Measurements from ENCODE around the gene TSPAN31. TPM values are rescaled to one million over a fixed set of nuclear protein-coding genes. Genes with fewer than 3 reads are reported as not detected.

Gene TSPAN31
- total RNA-seq, 1 donor from 2014 or later, result 109 TPM

- H3K36me3 ChIP-seq (ENCODE audit: control insufficient read depth, insufficient read depth, low read length), result no peaks in the 10 kb centered on the region
- FAIRE-seq, result no peak
- H3K4me3 ChIP-seq (ENCODE audit: low read depth, low read length), result no peak overlapping the region
Observed at GRCh38 chr12:57733928-57734327, 10.9 kb upstream of the TSPAN31 start.

DNA sequence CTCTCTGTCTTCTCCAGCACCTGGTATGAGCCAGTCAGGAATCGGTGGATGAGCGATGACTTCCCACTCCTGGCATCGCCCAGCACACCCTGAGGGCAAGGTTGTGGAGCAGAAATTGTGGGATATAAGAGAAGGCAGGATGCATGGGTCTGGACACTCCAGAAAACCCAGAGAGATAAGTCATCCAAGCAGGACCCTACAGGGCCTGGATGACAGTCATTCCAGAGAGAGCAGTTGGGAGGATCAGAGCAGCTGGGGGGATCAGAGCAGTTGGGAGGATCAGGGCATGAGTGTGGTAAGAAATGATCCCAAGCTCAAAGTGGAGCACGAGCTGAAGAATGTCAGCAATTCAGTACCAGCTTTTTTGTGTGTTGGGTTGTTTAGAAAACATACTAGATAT is 10.2 kb upstream of the TSPAN31 start:
- Histone ChIP-seq H3K36me3 (ENCODE audit: control insufficient read depth, insufficient read depth, low read length) (no peaks in the 10 kb centered on the region), H3K27me3 (ENCODE audit: control insufficient read depth, insufficient read depth, low read length) (peaks cover 40% of the 10 kb centered on the region), H3K4me3 (ENCODE audit: low read depth, low read length) (no peak overlapping the region)
- no peak for TF ChIP-seq CTCF (IDR thresholded peaks at IDR 0.05; ENCODE audit: insufficient read depth, low read length, severe bottlenecking)
- FAIRE-seq (no peak), DNase-seq (ENCODE audit: low read depth) (no peak)

More at GRCh38 chr12:57733928-57734327, 10.9 kb upstream of the TSPAN31 start:
- no peak for TF ChIP-seq CTCF (IDR thresholded peaks at IDR 0.05; ENCODE audit: insufficient read depth, low read length, severe bottlenecking)
- DNase-seq (ENCODE audit: low read depth), result no peak
- H3K27me3 ChIP-seq (ENCODE audit: control insufficient read depth, insufficient read depth, low read length), result peaks cover 36% of the 10 kb centered on the region

DNA sequence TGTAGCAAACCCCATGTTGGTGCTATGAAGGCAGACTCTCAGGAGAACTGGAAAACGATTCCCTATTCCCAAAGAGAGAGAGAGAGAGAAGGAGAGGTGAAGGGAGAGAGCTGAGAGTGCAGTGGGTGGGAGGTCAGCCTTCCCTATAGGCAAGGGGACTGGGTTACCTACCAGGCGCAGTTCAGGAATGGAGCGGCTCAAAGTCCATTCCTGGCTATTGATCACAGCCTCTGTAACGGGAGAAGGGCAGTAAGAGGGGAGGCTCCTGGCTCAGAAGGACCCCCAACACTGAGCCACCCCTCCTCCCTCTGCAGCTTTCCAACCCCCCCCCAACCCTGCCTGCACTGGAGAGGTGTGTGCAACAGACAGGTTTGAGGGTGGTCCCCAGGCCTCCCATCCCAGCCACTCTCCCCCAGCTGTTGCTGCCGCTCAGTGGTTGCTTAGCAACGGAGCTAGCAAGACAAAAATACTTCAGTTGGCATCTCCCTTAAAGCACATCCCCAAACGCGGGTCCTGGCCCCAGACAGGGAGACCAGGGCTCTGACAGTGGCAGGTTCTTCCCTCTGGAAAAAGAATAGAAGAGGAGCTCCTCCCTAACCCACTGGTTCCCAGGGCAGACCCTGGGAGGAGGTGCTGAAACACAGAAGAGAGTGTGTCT is 9.5 kb upstream of the TSPAN31 start:
- no peak for TF ChIP-seq CTCF (IDR thresholded peaks at IDR 0.05; ENCODE audit: insufficient read depth, low read length, severe bottlenecking)
- Histone ChIP-seq H3K27me3 (ENCODE audit: control insufficient read depth, insufficient read depth, low read length) (peaks cover 46% of the 10 kb centered on the region), H3K36me3 (ENCODE audit: control insufficient read depth, insufficient read depth, low read length) (no peaks in the 10 kb centered on the region), H3K4me3 (ENCODE audit: low read depth, low read length) (no peak overlapping the region)
- DNase-seq (ENCODE audit: low read depth), result no peak
- no peak for FAIRE-seq

GRCh38 chr12:57735952-57736740 is 8.7 kb upstream of the TSPAN31 start:
- Histone ChIP-seq H3K36me3 (ENCODE audit: control insufficient read depth, insufficient read depth, low read length) (no peaks in the 10 kb centered on the region), H3K27me3 (ENCODE audit: control insufficient read depth, insufficient read depth, low read length) (peaks cover 45% of the 10 kb centered on the region), H3K4me3 (ENCODE audit: low read depth, low read length) (no peak overlapping the region)
- TF ChIP-seq CTCF (IDR thresholded peaks at IDR 0.05; ENCODE audit: insufficient read depth, low read length, severe bottlenecking), result peak; percentile 21
- no peak for FAIRE-seq
- DNase-seq (ENCODE audit: low read depth), result no peak

GRCh38 chr12:57736741-57737466 is 7.9 kb upstream of the TSPAN31 start:
- FAIRE-seq, result no peak
- DNase-seq (ENCODE audit: low read depth), result no peak
- TF ChIP-seq CTCF (IDR thresholded peaks at IDR 0.05; ENCODE audit: insufficient read depth, low read length, severe bottlenecking), result no peak
- Histone ChIP-seq H3K36me3 (ENCODE audit: control insufficient read depth, insufficient read depth, low read length) (no peaks in the 10 kb centered on the region), H3K27me3 (ENCODE audit: control insufficient read depth, insufficient read depth, low read length) (peaks cover 44% of the 10 kb centered on the region), H3K4me3 (ENCODE audit: low read depth, low read length) (no peak overlapping the region)
